ENCODE results near the gene NAALAD2. TPM values are rescaled to one million over a fixed set of nuclear protein-coding genes. Genes with fewer than 3 reads are reported as not detected.
A peak's percentile ranks its signal among the peaks of the same experiment; 100 is the strongest.

Gene NAALAD2
- total RNA-seq, 1 experiment from 2014 or later, result 0.29 TPM

- BruUV-seq (replicated peaks), result no TSS peak
- Histone ChIP-seq H3K4me2 (ENCODE audit: low read length) (no peak overlapping the region), H3K9me3 (ENCODE audit: low read length) (no peaks in the 10 kb centered on the region), H4K20me1 (ENCODE audit: low read length) (no peaks in the 10 kb centered on the region), H3K27me3 (ENCODE audit: low read length) (peaks cover 38% of the 10 kb centered on the region), H3K9ac (ENCODE audit: low read length) (no peak overlapping the region), H2AFZ (ENCODE audit: low read length) (no peak overlapping the region), H3F3A (ENCODE audit: low read length, unreplicated experiment) (no peaks in the 10 kb centered on the region), H3K79me2 (ENCODE audit: low read length) (no peaks in the 10 kb centered on the region), H3K4me3 (ENCODE audit: low read length) (no peak overlapping the region), H3K9me2 (replicated peaks; ENCODE audit: low read length) (0 out of 2 replicates have a peak, but pooled peaks cover 2% of the 10 kb centered on the region), H3K36me3 (ENCODE audit: low read depth, low read length) (no peaks in the 10 kb centered on the region), H3K27ac (ENCODE audit: low read length) (no peak overlapping the region), H3K4me1 (ENCODE audit: insufficient read depth, low read length) (no peaks in the 10 kb centered on the region)
- intact Hi-C loops (cut with micrococcal nuclease), result no loop called here
- TF ChIP-seq EZH2phosphoT487 (IDR thresholded peaks at IDR 0.05; ENCODE audit: borderline replicate concordance, low read length) (no peak), EZH2 (IDR thresholded peaks at IDR 0.05; ENCODE audit: low read length, unreplicated experiment) (no peak)
- TF ChIP-seq, protein P1, sequence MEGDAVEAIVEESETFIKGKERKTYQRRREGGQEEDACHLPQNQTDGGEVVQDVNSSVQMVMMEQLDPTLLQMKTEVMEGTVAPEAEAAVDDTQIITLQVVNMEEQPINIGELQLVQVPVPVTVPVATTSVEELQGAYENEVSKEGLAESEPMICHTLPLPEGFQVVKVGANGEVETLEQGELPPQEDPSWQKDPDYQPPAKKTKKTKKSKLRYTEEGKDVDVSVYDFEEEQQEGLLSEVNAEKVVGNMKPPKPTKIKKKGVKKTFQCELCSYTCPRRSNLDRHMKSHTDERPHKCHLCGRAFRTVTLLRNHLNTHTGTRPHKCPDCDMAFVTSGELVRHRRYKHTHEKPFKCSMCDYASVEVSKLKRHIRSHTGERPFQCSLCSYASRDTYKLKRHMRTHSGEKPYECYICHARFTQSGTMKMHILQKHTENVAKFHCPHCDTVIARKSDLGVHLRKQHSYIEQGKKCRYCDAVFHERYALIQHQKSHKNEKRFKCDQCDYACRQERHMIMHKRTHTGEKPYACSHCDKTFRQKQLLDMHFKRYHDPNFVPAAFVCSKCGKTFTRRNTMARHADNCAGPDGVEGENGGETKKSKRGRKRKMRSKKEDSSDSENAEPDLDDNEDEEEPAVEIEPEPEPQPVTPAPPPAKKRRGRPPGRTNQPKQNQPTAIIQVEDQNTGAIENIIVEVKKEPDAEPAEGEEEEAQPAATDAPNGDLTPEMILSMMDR (conservative IDR thresholded peaks at IDR 0.05; ENCODE audit: low read depth, low read length), result no peak
- ChIA-PET CTCF (no interaction called here), POLR2A (ENCODE audit: unreplicated experiment) (no interaction called here)
- DNase-seq (no peak), ATAC-seq (no peak)
Observed at GRCh38 chr11:90124371-90124770, 10.1 kb upstream of the NAALAD2 start.

DNA sequence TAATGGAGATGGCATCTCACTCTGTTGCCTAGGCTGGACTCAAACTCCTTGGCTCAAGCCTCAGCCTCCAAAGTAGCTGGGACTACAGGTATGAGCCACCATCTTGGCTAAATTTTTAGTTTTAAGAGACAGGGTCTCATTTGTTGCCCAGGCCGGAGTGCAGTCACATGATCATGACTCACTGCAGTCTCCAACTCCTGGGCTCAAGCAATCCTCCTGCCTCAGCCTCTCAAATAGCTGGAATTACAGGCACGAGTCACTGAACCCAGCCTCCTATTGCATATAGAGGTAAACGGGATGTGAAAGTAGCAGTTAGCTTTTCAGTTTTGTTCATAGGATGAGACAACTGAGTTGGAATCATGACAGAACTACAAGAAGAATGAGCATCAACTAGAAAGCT is 9.5 kb upstream of the NAALAD2 start:
- no TSS peak for BruUV-seq (replicated peaks)
- intact Hi-C loops (cut with micrococcal nuclease), result no loop called here
- Histone ChIP-seq H3K9ac (ENCODE audit: low read length) (no peak overlapping the region), H3F3A (ENCODE audit: low read length, unreplicated experiment) (no peaks in the 10 kb centered on the region), H3K4me2 (ENCODE audit: low read length) (no peak overlapping the region), H3K4me3 (ENCODE audit: low read length) (no peak overlapping the region), H3K9me3 (ENCODE audit: low read length) (no peaks in the 10 kb centered on the region), H3K79me2 (ENCODE audit: low read length) (no peaks in the 10 kb centered on the region), H3K27ac (ENCODE audit: low read length) (no peak overlapping the region), H3K9me2 (replicated peaks; ENCODE audit: low read length) (0 out of 2 replicates have a peak, but pooled peaks cover 2% of the 10 kb centered on the region), H2AFZ (ENCODE audit: low read length) (no peak overlapping the region), H3K36me3 (ENCODE audit: low read depth, low read length) (no peaks in the 10 kb centered on the region), H4K20me1 (ENCODE audit: low read length) (no peaks in the 10 kb centered on the region), H3K27me3 (ENCODE audit: low read length) (peaks cover 33% of the 10 kb centered on the region), H3K4me1 (ENCODE audit: insufficient read depth, low read length) (no peaks in the 10 kb centered on the region)
- CTCF ChIA-PET, result no interaction called here
- no peak for DNase-seq
- TF ChIP-seq, protein P1 (conservative IDR thresholded peaks at IDR 0.05; ENCODE audit: low read depth, low read length), result no peak
- TF ChIP-seq EZH2 (IDR thresholded peaks at IDR 0.05; ENCODE audit: low read length, unreplicated experiment) (no peak), EZH2phosphoT487 (IDR thresholded peaks at IDR 0.05; ENCODE audit: borderline replicate concordance, low read length) (no peak)
- POLR2A ChIA-PET (ENCODE audit: unreplicated experiment), result no interaction called here
- ATAC-seq, result no peak

DNA sequence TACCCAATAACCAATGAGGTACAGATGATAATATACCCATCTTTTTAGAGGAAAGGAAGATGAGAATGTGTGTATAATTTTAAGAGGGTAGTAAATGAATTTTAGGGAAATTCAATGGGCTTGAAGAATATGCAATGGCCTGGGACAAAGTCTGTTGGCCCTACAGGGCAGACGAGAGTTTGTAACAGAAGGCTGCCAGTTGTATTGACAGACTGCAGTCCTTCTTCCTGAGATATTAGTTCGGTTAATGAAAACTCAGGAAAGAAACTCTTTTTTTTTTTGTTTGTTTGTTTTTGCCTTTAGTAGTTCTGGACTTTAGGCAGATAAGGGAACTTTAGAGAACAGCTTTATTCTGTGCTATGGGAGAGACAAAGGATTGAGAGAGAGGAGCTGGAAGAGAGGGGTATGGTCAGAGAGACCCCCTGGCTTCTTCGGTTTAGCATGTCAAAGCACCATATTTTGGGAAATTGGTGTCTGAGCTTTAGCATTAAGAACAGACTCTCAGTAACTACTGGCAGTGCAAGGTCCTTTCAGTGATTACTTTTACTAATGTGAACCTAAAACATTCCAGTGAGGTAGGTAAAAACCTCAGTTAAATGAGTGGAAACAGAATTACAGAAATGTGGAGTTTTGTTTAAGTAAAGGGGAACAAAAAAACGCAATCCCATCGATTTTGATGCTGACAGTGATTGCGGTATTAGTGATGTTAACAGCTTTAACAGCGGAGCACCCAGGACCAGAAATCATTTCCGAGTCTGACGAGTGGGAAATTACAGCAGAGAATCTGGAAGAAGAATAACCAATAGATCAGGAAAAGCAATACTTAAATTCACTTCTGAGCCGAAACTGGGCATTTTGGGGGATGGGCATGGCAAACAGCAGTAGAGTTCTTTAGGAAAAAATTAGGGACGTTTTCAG is 644 bp upstream of the NAALAD2 start:
- H3K9me3 ChIP-seq (ENCODE audit: low read length), result no peaks in the 10 kb centered on the region
- H3K27ac ChIP-seq (ENCODE audit: low read length), result no peak overlapping the region
- H3K9me2 ChIP-seq (replicated peaks; ENCODE audit: low read length), result no peaks in the 10 kb centered on the region
- intact Hi-C loops (cut with micrococcal nuclease), result no loop called here
- no peaks in the 10 kb centered on the region for H3K4me1 ChIP-seq (ENCODE audit: insufficient read depth, low read length)
- no peaks in the 10 kb centered on the region for H3K36me3 ChIP-seq (ENCODE audit: low read depth, low read length)
- H3K79me2 ChIP-seq (ENCODE audit: low read length), result no peaks in the 10 kb centered on the region
- CTCF ChIA-PET, result no interaction called here
- H3K4me3 ChIP-seq (ENCODE audit: low read length), result no peak overlapping the region
- H3K27me3 ChIP-seq (ENCODE audit: low read length), result peaks cover 41% of the 10 kb centered on the region
- no peaks in the 10 kb centered on the region for H4K20me1 ChIP-seq (ENCODE audit: low read length)
- no peaks in the 10 kb centered on the region for H3F3A ChIP-seq (ENCODE audit: low read length, unreplicated experiment)
- ATAC-seq (no peak), DNase-seq (no peak)
- no peak overlapping the region for H2AFZ ChIP-seq (ENCODE audit: low read length)
- no peak overlapping the region for H3K9ac ChIP-seq (ENCODE audit: low read length)
- BruUV-seq (replicated peaks), result no TSS peak
- POLR2A ChIA-PET (ENCODE audit: unreplicated experiment), result no interaction called here
- TF ChIP-seq EZH2phosphoT487 (IDR thresholded peaks at IDR 0.05; ENCODE audit: borderline replicate concordance, low read length) (no peak), EZH2 (IDR thresholded peaks at IDR 0.05; ENCODE audit: low read length, unreplicated experiment) (no peak)
- TF ChIP-seq, protein P1 (conservative IDR thresholded peaks at IDR 0.05; ENCODE audit: low read depth, low read length), result no peak
- H3K4me2 ChIP-seq (ENCODE audit: low read length), result peak overlapping the region; percentile 56; the same call in 1 of the 2 replicates

All from PC-3 (cell line).